Stimulated activated CD4-positive, alpha-beta T cell treated with anti-CD3 and anti-CD28 coated beads, Interleukin-1b, Interleukin-23, amount 100 ng/mL, for 48 hours (primary cell): Measurements from ENCODE around the gene UBE2S.

Source experiments
- DNase-seq: peaks from one replicate; pipeline ENCODE4 v3.0.0-alpha.2; 2020

The UBE2S gene

DNA sequence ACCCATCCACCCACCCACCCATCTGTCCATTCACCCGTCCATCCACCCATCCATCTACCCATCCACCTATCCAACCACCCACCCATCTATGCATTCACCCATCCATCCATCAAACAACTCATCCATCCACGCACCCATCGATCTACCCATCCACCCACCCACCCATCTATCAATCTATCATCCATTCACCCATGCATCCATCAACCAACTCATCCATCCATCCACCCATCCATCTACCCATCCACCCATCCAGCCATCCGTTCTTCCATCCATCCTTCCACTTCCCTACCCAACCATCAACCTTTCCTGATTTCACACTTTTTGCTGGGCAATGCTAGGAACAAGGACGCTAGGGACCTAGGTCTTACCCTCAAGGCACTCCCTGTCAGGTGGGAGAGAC, 25.6 kb downstream of the UBE2S start:
- DNase-seq: no peak

GRCh38 chr19:55379174-55379573, 28.4 kb downstream of the UBE2S start:
- DNase-seq: no peak

- no peak for DNase-seq
Measured at GRCh38 chr19:55377356-55378131, 30.0 kb downstream of the UBE2S start.

DNA sequence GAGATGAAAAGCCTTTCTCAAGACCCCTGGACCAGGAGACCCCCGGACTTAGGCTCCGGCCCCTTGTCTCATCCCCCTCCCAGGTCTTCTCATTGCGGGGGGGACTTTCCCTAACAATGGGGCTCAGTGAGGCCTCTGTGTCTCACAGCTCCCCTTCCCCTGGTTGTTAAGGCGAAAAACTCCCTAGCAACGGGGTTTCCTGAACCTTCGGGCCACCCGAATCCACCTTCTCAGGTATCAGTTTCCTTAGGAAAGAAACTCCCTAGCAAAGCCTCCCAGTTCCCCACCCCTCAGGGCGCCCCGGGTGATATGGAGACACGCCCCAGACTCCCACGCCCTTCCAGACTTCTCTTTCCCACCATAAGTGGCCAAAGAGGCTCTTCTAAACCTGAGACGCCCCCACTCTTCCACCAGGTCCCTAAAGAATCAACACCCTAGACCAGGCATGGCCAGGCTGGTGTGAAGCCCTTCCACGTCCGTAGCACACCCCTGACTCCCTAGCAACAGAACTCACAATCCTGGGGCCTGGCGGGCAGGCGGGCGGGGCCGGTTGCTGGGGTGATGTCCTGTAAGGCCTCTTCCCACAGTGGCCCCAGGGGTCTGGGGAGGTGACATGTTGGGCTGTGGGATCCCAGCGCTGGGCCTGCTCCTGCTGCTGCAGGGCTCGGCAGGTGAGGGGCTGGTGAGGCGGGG, 31.2 kb downstream of the UBE2S start, which contains the start of gene TMEM190:
TMEM190 (plus strand) TSS at position 586 of the 693 bp plus-strand sequence; CDS start at position 614, 28 bp downstream.
- DNase-seq: no peak

GRCh38 chr19:55373993-55374757, 33.4 kb downstream of the UBE2S start:
- DNase-seq: no peak

DNA sequence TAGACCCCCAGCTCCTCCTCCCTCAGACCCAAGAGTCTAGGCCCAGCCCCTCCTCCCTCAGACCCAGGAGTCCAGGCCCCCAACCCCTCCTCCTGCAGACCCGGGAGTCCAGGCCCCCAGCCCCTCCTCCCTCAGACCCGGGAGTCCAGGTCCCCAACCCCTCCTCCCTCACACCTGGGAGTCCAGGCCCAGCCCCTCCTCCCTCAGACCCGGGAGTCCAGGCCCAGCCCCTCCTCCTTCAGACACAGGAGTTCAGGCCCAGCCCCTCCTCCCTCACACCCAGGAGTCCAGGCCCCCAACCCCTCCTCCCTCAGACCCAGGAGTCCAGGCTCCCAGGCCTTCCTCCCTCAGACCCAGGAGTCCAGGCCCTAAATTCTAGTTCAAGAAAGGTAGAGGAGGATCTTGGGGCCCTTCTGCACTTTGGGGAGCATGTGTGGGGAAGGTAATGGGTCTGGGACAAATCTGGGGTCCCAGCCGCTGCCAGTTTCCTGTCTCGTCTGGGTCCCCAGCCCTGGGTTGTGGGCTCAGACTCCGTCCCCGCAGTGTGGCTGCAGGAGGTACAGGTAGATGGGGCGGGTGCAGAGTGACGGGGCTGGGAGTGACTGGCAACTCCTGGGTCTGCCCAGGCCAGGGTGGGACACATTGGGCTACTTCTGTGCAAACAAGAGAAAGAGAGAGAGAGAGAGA, 34.1 kb downstream of the UBE2S start:
- DNase-seq: no peak

- DNase-seq: peak; percentile 28
Measured at GRCh38 chr19:55372316-55373081, 35.1 kb downstream of the UBE2S start.

- no peak for DNase-seq
Measured at GRCh38 chr19:55370305-55370988, 37.1 kb downstream of the UBE2S start, which contains the start of gene IL11. IL11 (minus strand) TSS chr19:55370463; CDS start chr19:55370310, 153 bp downstream.

- peak; percentile 41 for DNase-seq
Measured at GRCh38 chr19:55369653-55370304, 37.8 kb downstream of the UBE2S start.

DNA sequence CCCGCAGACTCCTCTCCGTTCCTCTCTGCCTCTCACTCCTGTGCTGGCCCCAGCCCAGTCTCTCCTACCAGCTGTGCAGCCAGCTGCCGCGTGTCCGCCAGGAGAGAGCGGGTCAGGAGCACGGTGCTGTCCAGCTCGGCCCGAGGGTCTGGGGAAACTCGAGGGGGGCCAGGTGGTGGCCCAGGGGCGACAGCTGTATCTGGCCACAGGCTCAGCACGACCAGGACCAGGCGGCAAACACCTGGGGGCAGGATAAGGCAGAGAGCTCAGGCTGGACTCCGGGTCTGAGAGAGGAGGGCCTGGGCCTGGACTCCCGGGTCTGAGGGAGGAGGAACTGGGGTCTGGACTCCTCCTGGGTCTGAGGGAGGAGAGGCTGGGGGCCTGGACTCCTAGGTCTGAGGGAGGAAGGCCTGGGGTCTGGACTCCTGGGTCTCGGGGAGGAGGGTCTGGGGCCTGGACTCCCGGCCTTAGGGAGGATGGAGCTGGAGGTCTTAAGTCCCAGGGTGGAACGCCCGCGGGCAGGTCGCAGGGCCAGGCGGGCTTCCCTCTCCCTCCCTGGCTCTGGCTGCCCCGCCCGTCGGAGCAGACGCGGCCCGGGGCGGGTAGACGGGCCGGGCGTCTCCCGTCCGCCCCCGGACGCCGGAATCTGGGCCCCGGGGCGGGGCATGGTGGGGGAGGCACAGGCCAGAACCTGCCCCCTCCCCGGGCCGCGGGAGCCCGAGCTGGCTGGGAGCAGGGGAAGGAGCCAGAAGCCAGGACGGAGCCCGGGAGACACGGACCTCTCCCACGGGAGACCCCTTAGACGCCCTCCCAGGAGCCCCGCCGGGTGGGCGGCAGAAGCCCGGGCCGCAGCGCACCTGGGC, 38.7 kb downstream of the UBE2S start:
- no peak for DNase-seq

- no peak for DNase-seq
Measured at GRCh38 chr19:55368106-55368505, 39.5 kb downstream of the UBE2S start.

DNA sequence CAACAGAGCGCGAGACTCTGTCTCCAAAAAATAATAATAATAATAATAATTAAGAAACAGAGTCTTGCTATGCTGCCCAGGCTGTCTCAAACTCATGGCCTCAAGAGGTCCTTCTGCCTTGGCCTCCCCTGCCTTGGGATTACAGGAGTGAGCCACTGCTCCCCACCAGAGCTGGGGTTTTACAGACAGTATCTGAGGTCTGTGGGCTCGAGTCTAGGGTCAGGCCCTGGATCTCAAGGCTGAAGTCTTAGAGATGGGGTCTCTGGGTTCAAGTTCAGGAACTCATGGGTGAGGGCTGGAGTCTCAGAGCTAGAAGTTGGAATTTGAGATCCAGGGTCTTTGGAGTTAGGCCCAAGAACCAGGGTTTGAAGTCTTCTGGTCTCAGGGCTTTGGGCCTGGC, 40.8 kb downstream of the UBE2S start:
- DNase-seq: no peak

DNA sequence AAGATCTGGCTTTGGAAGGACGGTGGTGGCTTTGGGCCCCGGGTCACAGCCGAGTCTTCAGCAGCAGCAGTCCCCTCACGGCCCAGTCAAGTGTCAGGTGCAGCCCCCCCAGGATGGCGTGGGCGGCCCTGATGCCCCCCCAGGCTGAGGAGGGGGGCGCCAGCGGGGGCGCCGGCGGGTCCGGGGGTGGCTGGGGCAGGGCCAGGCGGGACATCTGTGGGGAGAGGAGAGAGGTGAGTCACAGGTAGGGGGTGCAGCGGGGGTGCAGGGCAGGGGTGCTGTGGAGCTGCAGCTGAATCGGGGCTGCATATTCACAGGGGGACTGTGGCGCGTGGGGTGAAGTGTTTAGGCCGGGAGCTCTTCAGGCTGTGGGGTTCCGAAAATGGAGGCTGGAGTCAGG, 41.6 kb downstream of the UBE2S start:
- DNase-seq: no peak

GRCh38 chr19:55365245-55365644, 42.3 kb downstream of the UBE2S start:
- no peak for DNase-seq

DNA sequence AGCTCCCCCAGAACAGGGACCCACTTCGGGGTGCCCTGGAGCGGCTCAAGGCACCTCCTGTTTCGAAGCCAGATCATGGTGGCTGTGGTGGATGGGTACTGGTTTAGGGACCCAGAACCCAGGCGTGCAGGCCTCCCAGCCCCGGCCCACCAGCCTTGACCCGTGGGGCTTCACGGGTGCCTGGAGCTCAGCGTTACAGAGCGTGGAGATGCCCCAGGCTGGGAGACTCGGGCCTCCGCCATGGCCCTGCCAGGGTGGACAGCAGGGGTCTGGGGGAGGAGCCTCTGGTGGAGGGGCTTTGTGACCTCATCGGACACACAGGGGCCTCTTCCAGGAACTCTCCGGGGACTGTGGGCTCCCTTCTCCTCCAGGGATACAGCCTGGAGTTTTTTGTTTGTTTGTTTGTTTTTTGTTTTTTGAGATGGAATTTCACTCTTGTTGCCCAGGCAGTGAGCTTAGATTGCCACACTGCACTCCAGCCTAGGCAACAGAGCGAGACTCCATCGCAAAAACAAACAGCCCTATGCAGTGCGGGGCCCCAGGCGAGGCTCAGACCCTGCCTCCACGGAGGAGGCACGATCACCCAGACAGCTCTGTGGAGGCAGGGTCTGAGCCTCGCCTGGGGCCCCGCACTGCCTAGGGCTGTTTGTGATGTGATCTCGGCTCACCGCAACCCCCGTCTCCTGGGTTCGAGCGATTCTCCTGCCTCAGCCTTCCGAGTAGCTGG, 44.4 kb downstream of the UBE2S start, which contains the start of gene GARIN5B:
GARIN5B (minus strand) TSS at position 271 of the 727 bp plus-strand sequence; CDS start at position 77, 194 bp downstream.
- no peak for DNase-seq

DNA sequence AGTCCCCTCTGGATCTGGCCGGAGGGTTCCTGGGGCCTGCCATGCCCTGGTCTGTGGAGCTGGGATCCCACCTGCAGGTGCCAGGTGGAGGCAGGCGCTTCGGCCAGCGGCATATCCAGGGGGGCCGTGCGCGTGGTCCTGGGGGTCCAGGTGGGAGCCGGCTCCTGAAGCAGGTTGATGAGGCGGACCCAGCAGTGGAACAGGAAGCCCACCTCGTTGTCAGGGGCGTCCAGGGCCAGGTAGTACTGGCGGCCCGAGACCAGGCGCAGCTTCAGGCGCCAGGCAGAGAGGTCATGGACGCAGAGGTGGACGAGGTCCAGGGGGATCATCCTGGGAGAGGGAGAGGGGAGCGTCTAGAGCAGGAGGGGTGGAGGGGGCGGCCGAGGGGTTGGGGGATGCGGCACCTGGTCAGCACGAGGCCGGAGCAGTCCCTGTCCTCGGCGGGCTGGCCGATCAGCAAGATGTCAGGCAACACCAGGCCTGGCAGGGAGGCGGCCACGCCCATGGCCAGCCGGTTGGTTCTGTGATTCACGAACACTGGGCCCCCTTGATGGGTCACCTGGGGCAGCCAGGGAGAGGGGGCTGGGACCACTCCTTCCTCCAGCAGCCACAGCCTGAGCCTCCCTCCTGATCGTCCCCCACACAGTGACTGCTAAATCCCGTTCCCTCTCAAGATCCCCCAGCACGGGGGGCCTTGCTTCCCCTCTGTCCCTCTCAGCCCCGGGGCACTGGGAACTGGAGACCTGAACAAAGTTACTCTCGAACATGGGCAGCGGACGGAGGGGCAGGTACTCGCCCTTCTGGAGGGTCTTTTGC, 45.2 kb downstream of the UBE2S start:
- DNase-seq: no peak

DNA sequence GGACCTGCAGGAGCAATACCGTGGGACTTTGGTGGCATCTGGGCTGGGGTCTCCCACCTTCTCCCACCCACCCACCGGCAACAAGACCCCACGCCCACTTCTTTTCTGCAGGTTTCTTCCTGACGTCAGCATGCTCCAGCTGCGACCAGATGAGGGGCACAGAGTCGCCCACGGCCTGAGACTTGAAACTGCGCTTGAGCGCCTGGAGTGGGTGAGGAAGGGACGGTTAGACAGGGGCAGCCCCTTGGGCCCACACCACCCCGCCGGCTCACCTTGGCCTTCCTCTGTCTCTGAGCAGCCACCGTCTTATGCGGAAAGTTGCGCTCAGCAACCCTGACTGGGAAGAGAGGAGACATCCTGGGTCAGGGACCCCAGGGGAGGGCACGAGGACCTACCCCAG, 46.7 kb downstream of the UBE2S start:
- DNase-seq: no peak
